Ovary (tissue), 9 donors: ENCODE results near the gene ANK3. TPM values are rescaled to one million over a fixed set of nuclear protein-coding genes. Genes with fewer than 3 reads are reported as not detected.

Source experiments
- DNase-seq, 5 donors: peaks; one replicate each; pipeline ENCODE4 v3.0.0-alpha.2; 2019 to 2020
- H3K27ac ChIP-seq, 2 donors: fragments of 200-600 bp; one replicate each; pipeline versions ENCODE4 v1.5.1 to v1.8.0; 2019 to 2022
- H3K27me3 ChIP-seq: fragments of 200-600 bp; one replicate; pipeline ENCODE4 v1.8.0; 2022
- H3K36me3 ChIP-seq: fragments of 200-600 bp; sonication (generic); one replicate; pipeline ENCODE4 v1.5.1; 2019
- H3K4me1 ChIP-seq: one replicate; pipeline ENCODE4 v1.8.1; 2013; ENCODE audit warnings: mild to moderate bottlenecking, moderate library complexity; ENCODE audit not compliant: insufficient read depth
- H3K4me3 ChIP-seq: fragments of 200-600 bp; sonication (generic); one replicate; pipeline ENCODE4 v1.5.1; 2017
- H3K9me3 ChIP-seq, 2 donors: fragments of 200-600 bp in 1 of 2; sonication (generic) in 1 of 2; one replicate each; pipeline versions ENCODE4 v1.5.1 to v1.8.1; 2013 to 2019; ENCODE audit warnings: mild to moderate bottlenecking in 1 of 2, moderate library complexity in 1 of 2
- CTCF ChIP-seq, 3 donors: fragments of 450-650 bp in 2 of 3; fragments of 200-600 bp in 1 of 3; IDR thresholded peaks; one replicate each; pipeline versions ENCODE4 v1.5.1 to v1.8.0; 2016 to 2022; ENCODE audit warnings: antibody characterized with exemption in 3 of 3, mild to moderate bottlenecking in 1 of 3
- EP300 ChIP-seq: sonication (generic); formaldehyde crosslinking; IDR thresholded peaks from one replicate; pipeline ENCODE4 v1.6.1; 2017; ENCODE audit warnings: antibody characterized with exemption
- POLR2A ChIP-seq: fragments of 450-650 bp; IDR thresholded peaks from one replicate; pipeline ENCODE4 v1.6.1; 2017; ENCODE audit warnings: antibody characterized with exemption, mild to moderate bottlenecking, moderate library complexity
- WGBS, 3 donors: extraction: QIAGEN DNeasy Blood & Tissue Kit in 1 of 3; methylation state at CpG; one replicate each; pipeline versions ENCODE4 v1.1.5 to v1.1.7; 2013 to 2017; 5-methylcytosine and 5-hydroxymethylcytosine counted together
- intact Hi-C, 4 donors: fragments of 100-400 bp; cut with DNase I; formaldehyde crosslinking; loops; one replicate each; pipeline versions ENCODE4 v1.11.0 to v1.15.1; 2022 to 2023
- polyA plus RNA-seq, 2 donors: library from polyadenylated mRNA; stranded (reverse); fragments of 200-250 nt in 1 of 2; fragments of 350-450 nt in 1 of 2; fragmentation: Illumina TruSeq in 1 of 2; extraction: RNeasy Lipid Tissue Mini Kit (QIAGEN cat#74804) in 1 of 2; gene quantifications; one replicate each; pipeline ENCODE4 v1.2.3, GENCODE V29; 2013 to 2014
- total RNA-seq, 7 donors: library from RNA; depleted of rRNA in 2 of 7; stranded (reverse); fragments of >200 nt in 2 of 7; fragmentation: NEBNext Ultra II Directional in 3 of 7; extraction: Animal tissue kit (Norgen Biotek cat#: 25700) in 3 of 7; gene quantifications; one replicate each; pipeline versions ENCODE4 v1.1.0 to v1.2.4, GENCODE V29; 2016 to 2023
- donor health status: DM: no; HTN: no; CAD: no; lungs with moderate emphysema.
- donor health status: DM: no; HTN: no; CAD: no.
- donor health status: Bipolar disorder and iron deficiency.
- donor health status: DM: yes; HTN: yes; CAD: no.
- donor health status: DM: no; HTN: no; CAD: no.
- donor health status: DM: yes; HTN: yes; CAD: no.

Gene ANK3
- total and polyA plus RNA-seq, 9 donors: 11.4 to 74.1 (median 28.3) TPM

GRCh38 chr10:60430017-60430416 lies 40.3 kb upstream of the ANK3 start:
- Histone ChIP-seq H3K4me3 (no peak overlapping the region), H3K9me3 (no peaks in the 10 kb centered on the region), H3K36me3 (no peaks in the 10 kb centered on the region), H3K4me1 (no peaks in the 10 kb centered on the region), H3K27me3 (no peaks in the 10 kb centered on the region), H3K27ac (no peak overlapping the region)
- intact Hi-C loops: loop anchor here in 2 of 4 donors (5.0 to 10.0 kb wide), 2 partner anchors 225 to 328 kb away; no protein-coding TSS in a partner anchor
- 77 to 88% (median 85%) methylated on average over 1 of the region's 1 CpG for WGBS, 3 donors
- no peak for DNase-seq
- TF ChIP-seq EP300 (no peak), POLR2A (no peak), CTCF (IDR thresholded peaks at IDR 0.05) (no peak)

GRCh38 chr10:60429084-60429849 lies 39.6 kb upstream of the ANK3 start:
- Histone ChIP-seq H3K27ac (no peak overlapping the region), H3K9me3 (no peaks in the 10 kb centered on the region), H3K27me3 (no peaks in the 10 kb centered on the region), H3K4me1 (no peaks in the 10 kb centered on the region), H3K4me3 (no peak overlapping the region), H3K36me3 (no peaks in the 10 kb centered on the region)
- intact Hi-C loops: no loop called here
- WGBS, 3 donors: 78 to 84% (median 82%) methylated on average over 2 of the region's 2 CpGs
- DNase-seq: peak in 2 of 5 donors; percentile 21 to 40
- TF ChIP-seq CTCF (IDR thresholded peaks at IDR 0.05) (no peak), POLR2A (no peak), EP300 (no peak)

DNA sequence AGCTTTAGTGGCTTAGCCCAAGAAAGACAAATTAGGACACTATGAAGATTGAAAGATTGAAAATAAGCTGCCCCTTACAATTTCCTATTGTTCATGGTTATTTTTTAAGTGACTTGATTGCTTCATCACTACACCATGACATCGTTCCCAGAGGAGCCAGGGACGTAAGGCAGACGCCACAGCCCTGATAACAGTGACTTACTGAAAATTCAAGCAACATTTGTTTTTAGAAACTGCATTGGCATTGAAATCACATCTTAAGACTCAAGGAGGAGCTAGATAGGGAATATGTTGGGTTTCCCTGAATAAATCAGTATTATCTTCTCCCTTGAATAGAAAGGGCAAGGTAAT lies 38.7 kb upstream of the ANK3 start:
- intact Hi-C loops: no loop called here
- Histone ChIP-seq H3K27ac (no peak overlapping the region), H3K4me1 (no peaks in the 10 kb centered on the region), H3K4me3 (no peak overlapping the region), H3K36me3 (no peaks in the 10 kb centered on the region), H3K9me3 (no peaks in the 10 kb centered on the region), H3K27me3 (no peaks in the 10 kb centered on the region)
- no peak for TF ChIP-seq EP300
- no peak for TF ChIP-seq CTCF (IDR thresholded peaks at IDR 0.05)
- no peak for TF ChIP-seq POLR2A
- no peak for DNase-seq
- WGBS, 3 donors: 77 to 86% (median 83%) methylated on average over 3 of the region's 3 CpGs

- no peaks in the 10 kb centered on the region for H3K36me3 ChIP-seq
- H3K27me3 ChIP-seq: no peaks in the 10 kb centered on the region
- H3K4me1 ChIP-seq: no peaks in the 10 kb centered on the region
- H3K4me3 ChIP-seq: no peak overlapping the region
- TF ChIP-seq POLR2A: no peak
- no peak for TF ChIP-seq CTCF (IDR thresholded peaks at IDR 0.05)
- no peak for TF ChIP-seq EP300
- WGBS, 3 donors: 91 to 96% (median 94%) methylated on average over 3 of the region's 3 CpGs
- H3K27ac ChIP-seq: no peak overlapping the region
- no peaks in the 10 kb centered on the region for H3K9me3 ChIP-seq
- intact Hi-C loops: no loop called here
- no peak for DNase-seq
These were observed 38.2 kb upstream of the ANK3 start for GRCh38 chr10:60427709-60428386.
